ENCODE data around the gene CPS1.

CPS1 gene

DNA sequence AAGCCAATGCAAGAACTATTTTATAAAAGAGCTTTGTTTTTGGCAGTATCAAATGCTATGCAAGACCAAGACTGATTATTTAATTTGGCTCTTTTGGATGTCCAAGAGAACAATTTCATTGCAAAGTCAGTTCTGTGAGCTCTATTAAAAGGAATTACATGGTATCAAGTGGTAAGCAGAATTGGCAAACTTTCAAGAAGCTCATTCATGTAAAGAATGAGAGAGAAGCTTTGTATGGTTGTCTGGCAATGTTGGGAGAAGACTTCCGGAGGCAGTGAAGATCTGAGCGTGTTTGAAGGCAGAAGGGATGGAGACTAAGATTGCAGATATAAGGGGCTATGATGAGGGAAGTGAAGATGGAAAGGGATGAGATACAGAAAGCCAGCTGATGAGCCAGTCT lies 49.6 kb downstream of the CPS1 start:
- DNase-seq (ENCODE audit: low spot score): no peak

DNA sequence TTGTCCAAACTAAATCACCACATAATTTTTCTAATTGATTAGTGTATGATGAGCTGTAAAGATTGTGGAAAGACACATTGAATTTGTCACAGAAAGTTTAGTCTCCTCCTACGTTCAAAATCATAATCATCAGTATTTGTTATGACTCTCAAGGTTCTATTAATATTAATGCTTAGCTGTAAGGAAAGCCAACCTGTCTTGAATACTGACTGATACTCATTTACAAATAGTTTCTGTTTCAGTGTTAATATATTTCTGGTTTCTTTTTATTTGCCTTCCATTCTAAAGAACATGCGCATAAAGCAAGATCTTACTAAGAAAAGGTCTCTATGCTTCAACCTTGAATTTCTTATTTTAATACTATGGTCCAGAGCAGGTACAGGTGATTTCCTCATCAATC lies 55.1 kb downstream of the CPS1 start:
- no peak for DNase-seq (ENCODE audit: low spot score)

DNA sequence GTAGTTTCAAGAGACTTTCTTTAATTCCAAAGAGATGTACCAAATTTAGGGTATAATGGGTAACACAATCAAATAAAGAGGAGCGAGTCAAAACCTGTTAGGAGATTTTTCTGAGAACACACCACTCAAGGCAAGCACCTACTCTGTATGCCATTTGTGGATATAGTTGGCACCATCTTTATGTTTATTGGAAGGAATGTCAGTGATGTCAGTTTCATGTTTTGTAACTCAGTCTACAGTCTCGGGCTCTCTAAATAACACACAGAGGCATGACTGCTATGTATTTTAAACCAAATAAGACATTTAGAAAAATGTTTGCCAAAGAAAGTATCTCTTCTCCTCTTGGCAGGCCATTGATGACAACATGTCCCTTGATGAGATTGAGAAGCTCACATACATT lies 59.7 kb downstream of the CPS1 start:
- DNase-seq (ENCODE audit: low spot score): no peak

DNA sequence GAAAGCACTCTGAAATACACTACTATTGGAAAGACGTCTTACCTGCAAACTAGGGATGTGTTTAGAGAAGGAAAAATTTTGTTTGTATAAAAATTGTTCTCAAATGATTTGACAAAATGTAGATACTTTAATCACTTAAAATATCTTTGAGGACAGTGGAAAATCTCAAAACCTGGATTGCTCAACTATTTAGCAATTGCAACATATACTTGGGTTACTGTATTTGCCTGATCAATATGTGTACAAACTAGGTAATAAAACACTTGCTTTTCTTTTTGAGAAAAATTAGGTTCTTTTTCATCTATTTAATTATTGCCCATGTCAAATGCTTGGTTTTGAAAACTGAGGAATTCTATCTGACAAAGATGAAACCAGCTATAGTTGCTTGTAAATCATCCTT lies 60.9 kb downstream of the CPS1 start:
- no peak for DNase-seq (ENCODE audit: low spot score)

DNA sequence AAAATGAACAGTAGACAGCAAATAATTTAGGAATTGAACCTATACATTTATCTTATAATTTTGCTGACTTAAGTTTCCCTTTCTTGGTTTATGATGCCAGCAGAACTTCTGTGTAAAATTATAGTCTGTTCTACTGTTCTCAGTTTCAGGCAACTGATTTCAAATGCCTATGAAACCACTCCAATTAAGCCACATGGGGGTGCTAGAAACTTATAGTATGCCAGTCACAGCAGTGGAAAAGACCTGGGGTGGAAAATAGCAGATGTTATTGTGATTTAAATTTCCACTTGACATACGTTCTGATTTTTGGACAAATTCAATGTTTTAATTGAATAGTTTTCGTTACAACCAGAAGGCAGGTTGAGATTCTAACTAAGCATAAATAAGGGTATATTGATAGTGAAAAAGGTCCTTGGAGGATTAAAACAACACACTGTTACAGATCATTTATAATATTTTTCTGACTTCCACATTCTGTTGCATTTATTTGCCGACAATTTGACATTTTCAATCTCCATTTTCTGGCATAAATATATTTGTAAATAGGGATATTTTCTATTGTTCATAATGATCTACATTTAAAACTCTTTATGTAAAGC lies 61.4 kb downstream of the CPS1 start:
- DNase-seq (ENCODE audit: low spot score): peak; percentile 60

DNA sequence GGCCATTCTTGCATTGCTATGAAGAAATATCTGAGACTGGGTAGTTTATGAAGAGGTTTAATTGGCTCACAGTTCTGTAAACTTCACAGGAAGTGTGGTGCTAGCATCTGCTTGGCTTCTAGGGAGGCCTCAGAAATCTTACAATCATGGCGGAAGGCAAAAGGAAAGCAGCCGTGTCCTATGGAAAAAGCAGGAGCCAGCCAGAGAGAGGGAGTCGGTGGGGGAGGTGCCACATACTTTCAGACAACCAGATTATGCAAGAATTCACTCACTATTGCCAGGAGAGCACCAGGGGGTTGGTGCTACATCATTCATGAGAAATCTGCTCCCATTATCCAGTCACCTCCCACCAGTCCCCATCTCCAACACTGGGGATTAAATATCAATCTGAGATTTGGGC lies 64.1 kb downstream of the CPS1 start:
- DNase-seq (ENCODE audit: low spot score): no peak

DNA sequence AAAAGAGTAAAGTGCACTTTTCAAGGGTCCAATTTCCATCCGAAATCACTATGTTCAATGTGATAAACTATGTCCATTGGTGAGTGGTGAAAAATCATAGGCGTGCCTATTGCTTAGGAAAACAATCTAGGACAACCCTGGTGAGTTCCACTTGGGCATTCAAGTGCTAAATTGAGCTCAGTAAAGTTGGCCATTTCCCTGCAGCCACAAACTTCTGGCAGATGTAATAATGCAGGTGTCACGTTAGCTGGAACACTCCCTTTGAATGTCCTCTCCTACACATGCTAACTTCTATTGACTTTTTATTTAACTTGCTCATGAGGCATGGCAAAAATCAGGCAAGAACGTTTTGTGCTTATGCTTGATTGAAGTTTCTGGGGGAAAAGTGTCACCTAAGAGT lies 67.1 kb downstream of the CPS1 start:
- no peak for DNase-seq (ENCODE audit: low spot score)

DNA sequence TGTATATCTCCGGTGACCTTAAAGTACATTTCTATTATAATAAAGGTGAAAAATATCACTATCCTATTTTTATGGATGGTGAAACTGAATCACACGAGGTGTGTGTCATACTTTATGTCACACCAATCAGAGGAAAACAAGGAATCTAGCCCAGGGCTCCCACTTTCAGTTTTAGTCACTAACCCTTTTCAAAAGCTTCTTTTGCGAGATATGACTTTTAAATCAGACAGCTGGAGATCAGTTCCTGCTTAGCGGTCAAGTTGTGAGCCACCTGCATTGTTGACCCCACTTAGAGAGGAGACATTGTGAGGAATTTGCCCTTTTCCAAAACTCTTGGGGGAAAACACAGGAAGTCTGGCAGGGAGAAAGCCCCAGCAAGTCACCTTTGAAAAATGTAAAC lies 70.5 kb downstream of the CPS1 start:
- DNase-seq (ENCODE audit: low spot score): no peak

DNA sequence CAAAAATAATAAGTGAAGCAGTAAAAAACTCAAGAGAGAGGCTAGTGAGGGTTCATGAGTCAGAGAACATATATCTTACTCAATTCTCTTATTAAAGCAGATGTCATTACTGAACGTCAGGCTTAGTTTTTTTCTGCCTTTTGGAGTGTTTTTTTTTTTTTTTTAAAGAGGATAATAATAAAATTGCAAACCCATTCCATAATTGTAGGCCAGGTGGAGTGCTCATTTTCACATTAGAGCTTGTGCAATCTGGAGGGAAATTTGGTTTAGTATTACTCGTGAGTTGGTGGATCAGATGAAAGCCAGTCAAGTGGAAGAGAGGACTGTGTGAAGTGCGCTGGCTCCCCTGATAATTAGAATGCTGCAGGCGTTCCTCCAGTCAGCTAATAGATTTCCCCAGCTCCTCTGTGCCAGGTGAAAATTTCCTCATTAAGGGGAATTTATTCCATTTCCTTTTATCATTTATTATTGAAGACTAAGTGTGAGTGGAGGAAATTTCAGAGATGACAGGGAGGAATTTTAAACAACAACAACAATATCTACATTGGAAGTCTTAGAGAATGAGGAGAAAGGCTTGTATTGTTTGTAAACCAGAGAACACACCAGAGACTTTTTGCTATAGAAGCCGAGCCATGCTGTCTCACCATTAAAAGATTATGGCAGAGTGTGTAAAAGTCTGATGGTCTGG lies 74.6 kb downstream of the CPS1 start:
- no peak for DNase-seq (ENCODE audit: low spot score)

DNA sequence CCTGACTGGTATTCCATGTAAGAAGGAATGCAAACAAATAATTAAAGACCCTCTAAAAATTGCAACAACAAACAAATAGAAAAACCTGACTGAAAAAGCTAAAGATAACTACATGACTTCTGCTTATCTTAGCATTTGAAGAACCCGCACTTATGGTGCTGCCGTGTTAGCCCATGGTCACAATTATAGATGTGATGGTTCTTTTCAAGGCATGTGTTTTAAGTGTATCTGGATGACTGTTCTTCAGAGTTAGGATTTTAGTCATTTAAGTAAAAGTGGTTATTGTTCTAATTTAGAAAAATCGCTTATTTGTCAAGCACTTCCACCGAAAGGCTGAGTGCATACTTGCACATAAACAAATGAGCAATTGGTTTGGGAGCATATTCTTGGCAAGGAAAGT lies 77.3 kb downstream of the CPS1 start:
- DNase-seq (ENCODE audit: low spot score): no peak

DNA sequence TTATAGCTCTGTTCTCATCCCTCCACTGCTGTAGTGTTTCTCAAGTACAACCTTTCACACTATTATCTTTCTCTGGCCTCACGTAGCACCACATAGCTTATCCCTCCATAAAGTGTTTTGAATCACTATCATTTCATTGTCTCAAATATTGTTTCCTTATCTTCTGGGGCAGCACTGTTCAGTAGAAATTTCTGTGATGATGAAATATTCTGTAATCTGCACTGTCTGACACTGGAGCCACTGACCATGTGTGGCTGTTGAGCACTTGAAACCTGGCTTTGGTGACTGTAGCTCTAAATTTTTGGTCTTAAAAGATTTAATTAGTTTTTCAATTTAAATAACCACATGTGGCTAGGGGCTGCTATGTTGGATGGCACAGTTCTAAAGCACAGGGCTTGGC lies 78.9 kb downstream of the CPS1 start:
- DNase-seq (ENCODE audit: low spot score): no peak

DNA sequence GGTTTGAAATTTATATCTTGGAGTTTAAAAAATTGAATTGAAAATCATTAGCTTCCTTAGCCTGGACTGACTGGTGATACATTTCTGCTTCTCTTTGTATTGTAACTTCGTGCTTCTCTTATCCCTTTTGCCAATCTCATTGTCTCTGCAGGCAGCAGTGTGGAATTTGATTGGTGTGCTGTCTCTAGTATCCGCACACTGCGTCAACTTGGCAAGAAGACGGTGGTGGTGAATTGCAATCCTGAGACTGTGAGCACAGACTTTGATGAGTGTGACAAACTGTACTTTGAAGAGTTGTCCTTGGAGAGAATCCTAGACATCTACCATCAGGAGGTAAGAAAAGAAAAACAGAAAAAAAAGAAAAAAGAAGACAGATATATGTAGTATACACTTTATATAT lies 85.9 kb downstream of the CPS1 start:
- no peak for DNase-seq (ENCODE audit: low spot score)

DNA sequence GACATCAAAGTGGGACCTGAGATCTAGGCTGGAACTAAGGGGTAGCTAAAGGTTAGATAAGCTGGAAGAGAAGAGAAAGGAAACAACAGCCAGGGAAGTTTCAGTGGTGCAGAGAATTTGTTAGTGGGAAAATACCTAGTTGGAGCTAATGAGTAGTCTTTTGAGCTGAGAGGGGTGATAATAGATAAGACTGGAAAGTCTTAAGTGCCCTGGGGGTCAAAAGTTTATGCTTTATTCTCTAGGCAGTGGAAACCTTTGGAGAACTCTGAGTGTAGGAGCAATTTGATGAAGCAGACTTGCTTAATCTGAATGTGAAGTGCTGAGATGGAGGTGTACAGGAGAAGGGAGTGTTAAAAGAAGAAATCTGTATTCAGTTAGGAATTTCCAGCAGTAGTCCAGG lies 90.8 kb downstream of the CPS1 start:
- no peak for DNase-seq (ENCODE audit: low spot score)

DNA sequence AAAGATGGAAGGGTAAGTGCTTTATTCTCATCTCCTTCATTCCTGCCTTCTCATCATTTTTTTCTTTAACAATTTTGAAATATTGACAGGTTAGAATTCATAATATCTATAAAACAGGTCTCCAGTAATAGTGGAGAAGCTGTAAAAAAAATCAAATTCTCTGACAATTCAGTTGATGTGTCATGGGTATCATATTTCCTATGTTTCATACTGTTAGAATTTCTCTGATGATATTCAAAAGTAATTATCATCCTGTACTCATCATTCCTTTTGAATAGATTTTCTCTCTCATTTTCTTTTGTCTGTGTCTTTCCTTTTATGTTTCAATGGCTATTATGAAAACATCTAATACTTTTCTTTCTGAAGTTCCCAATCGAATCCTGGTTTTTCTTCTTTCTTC lies 97.7 kb downstream of the CPS1 start:
- DNase-seq (ENCODE audit: low spot score): no peak

DNA sequence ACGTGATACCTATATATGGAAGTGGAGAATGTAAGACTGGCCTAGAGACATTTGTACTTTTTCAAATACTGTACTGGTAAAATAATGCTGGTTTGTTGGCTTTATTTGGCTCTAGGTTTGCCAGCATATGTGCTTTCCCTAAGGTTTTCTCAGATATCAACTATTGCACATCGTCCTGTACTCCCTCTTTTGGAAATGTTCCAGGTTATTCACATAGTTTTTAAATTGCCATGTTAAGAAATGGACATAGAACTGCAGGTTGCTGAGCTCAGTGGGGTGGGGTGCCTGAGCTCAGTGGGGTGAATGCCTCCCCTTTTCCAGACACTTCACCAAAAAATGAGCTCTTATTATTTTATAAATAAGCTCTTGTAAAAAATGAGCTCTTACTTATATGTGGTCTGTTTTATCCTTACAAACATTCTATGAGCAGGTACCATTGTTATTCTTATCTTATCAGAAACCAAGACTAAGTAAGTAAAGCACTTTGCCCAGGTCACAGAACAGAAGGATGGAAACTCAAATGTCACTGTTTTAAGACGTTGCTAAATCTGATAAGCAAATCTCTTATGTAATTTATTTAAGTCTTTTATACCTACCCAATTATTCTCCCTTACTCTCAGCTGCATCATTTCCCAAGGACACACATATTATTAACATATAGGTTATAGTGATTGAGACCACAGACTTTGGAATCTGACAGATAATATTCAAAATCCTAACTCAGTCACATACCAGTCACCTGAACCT lies 99.0 kb downstream of the CPS1 start:
- no peak for DNase-seq (ENCODE audit: low spot score)

DNA sequence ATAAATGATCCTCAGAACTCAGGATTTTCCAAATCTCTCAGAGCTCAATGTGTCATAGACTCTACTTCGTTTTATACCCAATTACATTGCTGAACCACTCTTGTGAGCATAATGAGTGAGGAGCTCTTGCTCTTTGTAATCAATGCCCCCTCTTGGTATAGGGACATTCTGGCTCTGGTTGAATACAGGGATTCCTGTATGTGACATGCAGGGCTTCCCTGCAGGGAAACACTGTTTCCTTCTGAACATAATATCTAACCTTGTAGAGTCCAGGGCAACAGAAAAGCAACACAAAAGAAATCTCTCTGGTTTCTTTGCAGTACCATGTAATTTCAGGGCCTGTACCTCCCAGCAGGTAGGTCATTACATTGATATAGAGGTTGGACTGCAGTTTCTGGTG lies 101.5 kb downstream of the CPS1 start:
- no peak for DNase-seq (ENCODE audit: low spot score)

DNA sequence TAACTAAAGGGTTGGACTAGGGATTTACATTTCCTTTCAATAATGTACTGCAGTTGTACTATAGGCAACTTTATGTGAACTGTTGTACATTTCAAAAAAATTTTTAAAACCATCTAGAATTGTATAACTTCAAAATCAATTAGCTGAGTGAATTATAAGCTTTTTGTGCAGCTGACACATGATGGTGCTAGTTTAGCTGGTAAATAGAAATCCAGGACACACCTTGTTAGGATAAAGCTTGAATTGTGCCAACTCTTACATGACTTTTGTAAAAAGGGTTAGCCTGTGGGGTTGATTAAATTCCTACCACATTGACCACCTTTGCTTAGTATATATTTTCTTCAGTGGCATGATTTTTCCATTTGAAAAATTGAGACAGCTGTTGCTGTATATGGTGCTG lies 104.4 kb downstream of the CPS1 start:
- DNase-seq (ENCODE audit: low spot score): no peak

DNA sequence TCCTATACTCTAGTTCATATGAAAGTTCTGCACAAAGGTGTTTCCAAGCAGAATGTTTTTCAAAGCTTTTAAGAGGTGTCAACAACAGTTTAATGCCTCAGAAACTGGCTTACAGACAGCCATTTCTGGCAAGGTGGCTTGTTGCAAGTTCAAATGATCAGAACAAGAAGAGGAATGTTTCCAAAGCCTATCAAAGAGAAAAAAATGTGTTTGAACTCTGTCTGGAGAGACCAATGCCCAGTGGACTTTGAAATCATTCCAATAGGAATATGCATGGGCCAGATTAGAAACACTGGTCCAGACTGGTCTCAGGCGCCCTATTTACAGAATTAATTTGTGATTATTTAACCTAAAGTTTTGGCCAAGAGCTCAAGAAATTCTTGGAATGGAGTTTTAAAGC lies 106.2 kb downstream of the CPS1 start:
- no peak for DNase-seq (ENCODE audit: low spot score)

DNA sequence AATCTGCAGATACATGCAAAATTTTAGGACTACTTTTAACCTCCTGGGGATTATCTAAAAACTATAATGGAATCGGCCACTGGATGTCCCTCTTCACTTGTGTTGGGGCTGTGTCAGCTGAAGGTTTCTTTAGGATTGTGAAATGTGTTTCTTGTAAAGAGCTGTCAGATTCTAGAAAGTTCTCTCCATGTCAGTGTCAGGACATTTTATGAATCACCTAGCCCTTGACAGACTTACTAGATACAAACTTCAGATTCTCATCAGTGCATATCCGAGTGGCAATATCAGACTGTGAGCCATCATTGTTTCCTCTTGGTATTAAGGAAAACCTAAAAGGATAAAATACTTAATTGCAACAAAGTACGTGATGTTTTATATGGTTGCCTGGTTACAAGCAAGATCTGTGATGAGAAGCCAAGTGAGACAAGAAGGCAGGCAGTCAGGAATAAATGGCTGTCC lies 107.3 kb downstream of the CPS1 start:
- DNase-seq (ENCODE audit: low spot score): peak; percentile 34

DNA sequence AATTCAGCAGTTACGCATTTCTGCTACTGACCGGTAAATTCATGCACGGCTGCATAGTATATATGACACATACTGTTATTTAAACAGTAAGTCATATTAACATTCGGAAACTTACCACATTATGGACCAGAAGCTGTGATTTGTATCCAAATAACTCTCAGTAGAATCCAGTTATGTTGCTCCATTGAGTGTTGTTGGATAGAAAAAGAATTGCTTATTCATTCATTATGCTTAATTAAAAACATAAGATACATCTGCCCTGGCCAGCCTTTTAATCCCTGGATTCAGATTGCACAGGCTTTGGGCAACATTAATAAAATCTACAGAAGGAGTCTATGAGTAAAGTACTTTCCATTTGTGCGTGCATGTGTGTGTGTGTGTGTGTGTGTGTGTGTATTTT lies 111.3 kb downstream of the CPS1 start:
- DNase-seq (ENCODE audit: low spot score): no peak

DNA sequence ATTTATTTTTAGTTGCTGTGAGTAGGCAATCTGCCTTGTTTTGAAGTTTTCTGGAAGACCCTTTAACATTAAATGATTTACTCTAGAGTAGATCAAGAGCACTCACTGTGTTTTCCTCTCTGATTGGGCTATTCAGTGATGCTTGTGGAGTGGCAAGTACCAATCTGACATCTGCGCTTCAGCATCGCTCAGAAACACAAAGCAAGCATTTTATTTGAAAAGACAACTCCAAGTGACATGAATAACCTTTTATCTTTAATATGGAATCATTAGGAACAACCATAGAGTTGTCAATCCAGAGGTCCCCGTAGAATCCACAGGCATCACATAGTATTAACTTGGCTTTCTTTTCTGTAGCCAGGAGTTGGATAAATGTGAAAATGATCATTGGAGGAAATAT lies 114.7 kb downstream of the CPS1 start:
- no peak for DNase-seq (ENCODE audit: low spot score)

DNA sequence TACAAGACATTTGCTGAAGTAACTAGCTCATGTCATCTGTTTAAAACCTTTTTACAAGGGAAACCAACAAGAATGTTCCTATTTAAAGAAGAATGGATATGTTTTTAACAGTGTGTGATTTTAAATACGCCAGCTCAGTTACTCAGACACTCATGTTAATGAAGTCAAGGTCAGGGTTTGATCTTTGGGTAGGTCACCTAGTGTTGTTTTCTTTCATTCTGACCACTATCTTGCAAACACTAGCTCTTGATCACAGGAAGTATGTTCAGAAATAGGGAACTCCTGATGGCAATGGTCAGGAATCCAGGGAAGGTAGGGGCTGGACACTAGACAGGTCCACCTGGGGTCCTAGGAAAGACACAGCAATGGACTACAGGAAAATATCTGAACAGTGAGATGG lies 116.7 kb downstream of the CPS1 start:
- DNase-seq (ENCODE audit: low spot score): no peak

DNA sequence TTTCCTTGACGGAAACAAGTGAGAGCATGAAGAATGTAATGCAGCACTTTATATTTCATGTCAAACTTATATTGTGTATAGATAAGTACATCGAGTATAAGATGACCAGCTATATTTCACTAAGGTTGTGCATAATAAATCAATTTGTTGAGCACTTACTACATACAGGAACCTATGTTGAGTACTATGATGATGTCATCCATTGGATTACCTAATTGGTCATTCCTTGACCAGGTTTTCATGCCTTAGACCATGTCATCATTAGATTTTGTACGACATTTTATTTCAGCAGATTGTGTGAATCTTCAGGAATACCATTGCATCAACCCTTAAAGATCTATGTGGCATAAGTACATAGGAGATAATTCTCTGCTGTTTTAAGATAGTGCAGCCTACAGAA lies 119.7 kb downstream of the CPS1 start:
- no peak for DNase-seq (ENCODE audit: low spot score)

DNA sequence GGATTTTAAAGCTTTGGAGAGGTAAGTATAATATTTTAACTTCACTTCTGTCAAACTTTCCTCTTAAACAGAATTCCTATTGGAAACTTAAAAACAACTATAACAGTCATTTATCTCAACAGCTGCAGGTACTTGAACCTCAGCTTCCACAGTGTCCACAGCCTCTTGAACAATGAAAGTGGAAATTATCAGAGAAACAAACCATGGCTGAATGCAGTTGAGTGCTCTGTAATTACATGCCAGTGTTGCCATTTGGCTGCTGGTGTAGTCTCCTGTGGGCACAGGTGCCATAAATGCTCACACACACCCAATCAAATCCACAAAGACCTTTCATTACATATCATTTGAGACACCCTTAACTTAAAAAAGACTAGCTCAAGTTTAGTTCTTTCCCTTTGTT lies 125.1 kb downstream of the CPS1 start:
- DNase-seq (ENCODE audit: low spot score): no peak

All from HuH-7 (cell line).